GM12878 (cell line): ENCODE measurements around the gene SUSD1. TPM values are rescaled to one million over a fixed set of nuclear protein-coding genes. Genes with fewer than 3 reads are reported as not detected.

Source experiments
- ATAC-seq: fragments of 200-7000 bp; cut with Tn5 transposase; 3 replicates; pipeline ENCODE4 v1.9.1; 2020; ENCODE audit warnings: mild to moderate bottlenecking, moderate library complexity
- BruUV-seq: library from RNA; stranded (reverse); fragments of 400-500 nt; replicated peaks from 2 replicates; lab custom pipeline; 2021; lab: Mats Ljungman, UMichigan
- CTCF ChIA-PET: fragments of 300-600 bp; sonication (Branson Sonifier 250); formaldehyde crosslinking; extraction: SDS; loops from one replicate; lab custom pipeline; 2021; ENCODE audit warnings: inconsistent platforms; lab: Yijun Ruan, JAX
- POLR2A ChIA-PET: fragments of 350-600 bp; formaldehyde crosslinking; extraction: SDS; loops from one replicate; lab custom pipeline; 2021; ENCODE audit warnings: inconsistent platforms; lab: Charles Lee
- RAD21 ChIA-PET: fragments of 300-600 bp; sonication (Branson Sonifier 250); formaldehyde crosslinking; loops from one replicate; lab custom pipeline; 2023; ENCODE audit warnings: antibody characterized with exemption; ENCODE audit not compliant: unreplicated experiment; lab: Charles Lee
- SMC1A ChIA-PET: fragments of 300-600 bp; sonication (Branson Sonifier 250); formaldehyde crosslinking; loops from one replicate; lab custom pipeline; 2023; ENCODE audit not compliant: unreplicated experiment, uncharacterized antibody; lab: Charles Lee
- DNase-seq: peaks from one replicate; pipeline ENCODE4 v3.0.0-alpha.2; 2011; ENCODE audit warnings: low read depth, low spot score
- FAIRE-seq: peaks from 3 replicates; lab custom pipeline; 2011; peaks lifted over from hg19 to GRCh38; lab: Jason Lieb, UNC
- H2AFZ ChIP-seq: 2 replicates; pipeline ENCODE4 v1.6.0; 2011; ENCODE audit warnings: low read depth, low read length, control low read depth; ENCODE audit not compliant: control insufficient read depth
- H3K27ac ChIP-seq: 2 replicates; pipeline ENCODE4 v1.5.1; 2011; ENCODE audit warnings: control low read depth; ENCODE audit not compliant: control insufficient read depth, insufficient read depth
- H3K27me3 ChIP-seq, 2 experiments: replicated peaks in 1 of 2; 2 replicates each; pipeline versions ENCODE4 v1.6.0 to v1.6.1; 2011; ENCODE audit warnings: low read length in 1 of 2; ENCODE audit not compliant: control insufficient read depth in 2 of 2, insufficient read depth in 2 of 2
- H3K36me3 ChIP-seq, 2 experiments: 2 replicates each; pipeline ENCODE4 v1.5.1; 2011; ENCODE audit warnings: low read length in 1 of 2; ENCODE audit not compliant: control insufficient read depth in 2 of 2, insufficient read depth in 2 of 2
- H3K4me1 ChIP-seq: 2 replicates; pipeline ENCODE4 v1.6.1; 2011; ENCODE audit warnings: mild to moderate bottlenecking, low read length, moderate library complexity, mixed read lengths; ENCODE audit not compliant: control insufficient read depth, insufficient read depth
- H3K4me2 ChIP-seq: 2 replicates; pipeline ENCODE4 v1.6.0; 2011; ENCODE audit warnings: control low read depth; ENCODE audit not compliant: control insufficient read depth, insufficient read depth
- H3K4me3 ChIP-seq: fragments of 200-600 bp; sonication (generic); 2 replicates; pipeline ENCODE4 v1.5.1; 2016
- H3K79me2 ChIP-seq: 2 replicates; pipeline ENCODE4 v1.6.0; 2011; ENCODE audit warnings: low read length; ENCODE audit not compliant: control insufficient read depth, insufficient read depth
- H3K9ac ChIP-seq: 2 replicates; pipeline ENCODE4 v1.8.0; 2011; ENCODE audit warnings: low read length, control low read depth, mixed read lengths; ENCODE audit not compliant: control insufficient read depth, insufficient read depth
- H3K9me3 ChIP-seq: replicated peaks from 3 replicates; pipeline ENCODE4 v1.5.1; 2011; ENCODE audit warnings: mild to moderate bottlenecking, low read length; ENCODE audit not compliant: control insufficient read depth, insufficient read depth
- H4K20me1 ChIP-seq: 2 replicates; pipeline ENCODE4 v1.6.0; 2011; ENCODE audit not compliant: control insufficient read depth, insufficient read depth
- CBFB ChIP-seq: IDR thresholded peaks from 2 replicates; pipeline ENCODE4 v1.6.1; 2016; ENCODE audit warnings: antibody characterized with exemption, low read depth
- CEBPB ChIP-seq, 2 experiments: fragments of 150-350 bp in 1 of 2; IDR thresholded peaks; 2 replicates each; pipeline ENCODE4 v1.6.1; 2012 to 2014; ENCODE audit warnings: low read depth in 2 of 2, low read length in 2 of 2, borderline replicate concordance in 1 of 2, inconsistent platforms in 1 of 2
- FOXK2 ChIP-seq: fragments of 450-650 bp; IDR thresholded peaks from 2 replicates; pipeline ENCODE4 v1.6.1; 2017; ENCODE audit warnings: mild to moderate bottlenecking, moderate library complexity
- HDAC6 ChIP-seq: fragments of 200-600 bp; sonication (generic); IDR thresholded peaks from one replicate; pipeline ENCODE4 v1.8.0; 2017; ENCODE audit warnings: antibody characterized with exemption; ENCODE audit not compliant: unreplicated experiment
- KAT2A ChIP-seq: conservative IDR thresholded peaks from 2 replicates; pipeline ENCODE4 v1.6.1; 2011; ENCODE audit warnings: low read depth, low read length; ENCODE audit not compliant: control insufficient read depth
- MXI1 ChIP-seq: fragments of 150-350 bp; IDR thresholded peaks from 2 replicates; pipeline ENCODE4 v1.6.1; 2011; ENCODE audit warnings: low read depth, mild to moderate bottlenecking, inconsistent platforms, low read length, improper control_type of control experiment
- NBN ChIP-seq: fragments of 450-650 bp; IDR thresholded peaks from 2 replicates; pipeline ENCODE4 v1.6.1; 2016
- NR2C1 ChIP-seq: fragments of 450-650 bp; IDR thresholded peaks from 2 replicates; pipeline ENCODE4 v1.6.1; 2017; ENCODE audit warnings: antibody characterized with exemption, mild to moderate bottlenecking, moderate library complexity
- NR2F1 ChIP-seq: fragments of 450-650 bp; conservative IDR thresholded peaks from 2 replicates; pipeline ENCODE4 v1.6.1; 2017; ENCODE audit warnings: mild to moderate bottlenecking
- PAX8 ChIP-seq: fragments of 450-650 bp; IDR thresholded peaks from 2 replicates; pipeline ENCODE4 v1.6.1; 2017; ENCODE audit warnings: mild to moderate bottlenecking, moderate library complexity
- POLR2AphosphoS5 ChIP-seq: IDR thresholded peaks from 2 replicates; pipeline ENCODE4 v1.6.1; 2011; ENCODE audit warnings: mild to moderate bottlenecking, low read length, inconsistent platforms
- RAD51 ChIP-seq: fragments of 450-650 bp; IDR thresholded peaks from 2 replicates; pipeline ENCODE4 v1.6.1; 2016; ENCODE audit warnings: moderate library complexity, mild to moderate bottlenecking, inconsistent platforms
- RBBP5 ChIP-seq: fragments of 200-600 bp; sonication (generic); conservative IDR thresholded peaks from 2 replicates; pipeline ENCODE4 v1.6.1; 2016
- SP1 ChIP-seq: IDR thresholded peaks from one replicate; pipeline ENCODE4 v1.6.1; 2011; ENCODE audit warnings: low read depth, low read length
- YY1 ChIP-seq: IDR thresholded peaks from 2 replicates; pipeline ENCODE4 v1.6.1; 2011; ENCODE audit warnings: low read depth, mild to moderate bottlenecking, low read length
- ZBTB40 ChIP-seq: fragments of 450-650 bp; IDR thresholded peaks from 2 replicates; pipeline ENCODE4 v1.6.1; 2016; ENCODE audit warnings: mild to moderate bottlenecking, moderate library complexity, borderline replicate concordance
- WGBS: methylation state at CpG from one replicate; pipeline ENCODE4 v1.1.6; 2016; ENCODE audit warnings: low lambda C conversion rate; ENCODE audit not compliant: insufficient replicate concordance, insufficient coverage; ENCODE audit errors: missing lambda C conversion rate; 5-methylcytosine and 5-hydroxymethylcytosine counted together
- in situ Hi-C: fragments of 300-500 bp; cut with MboI; formaldehyde crosslinking; loops from 9 replicates; pipeline ENCODE4 v1.14.3; 2018; ENCODE audit warnings: mixed read lengths
- intact Hi-C: fragments of 100-400 bp; cut with micrococcal nuclease; formaldehyde crosslinking; loops from one replicate; pipeline ENCODE4 v1.14.2; 2022; ENCODE audit not compliant: unreplicated experiment
- polyA plus RNA-seq, 11 experiments: library from polyadenylated mRNA; depleted of rRNA in 4 of 11; unstranded in 6 of 11; stranded (reverse) in 5 of 11; fragments of >200 nt; fragmentation: Nextera tagmentation in 4 of 11; fragmentation: Illumina TruSeq in 1 of 11; extraction: Ambion mirVana in 4 of 11; extraction: Trizol in 1 of 11; gene quantifications; 1 replicate in 1 of 11; 2 replicates in 10 of 11; pipeline versions ENCODE4 v1.2.1 to v1.2.3, GENCODE V29; 2011 to 2016; ENCODE audit warnings: inconsistent platforms in 2 of 11, missing spikeins in 2 of 11, low read depth in 1 of 11
- total RNA-seq, 4 experiments: library from RNA; depleted of rRNA in 3 of 4; stranded (reverse); fragments of >200 nt in 3 of 4; fragmentation: Illumina TruSeq in 1 of 4; extraction: Trizol in 1 of 4; gene quantifications; 2 replicates each; pipeline versions ENCODE4 v1.2.1 to v1.2.3, GENCODE V29; 2013 to 2021
- TF ChIP-seq, protein P1 (sequence below), 3 experiments: IDR thresholded peaks in 2 of 3; conservative IDR thresholded peaks in 1 of 3; 2 replicates each; pipeline ENCODE4 v1.5.1; 2011; ENCODE audit warnings: low read depth in 3 of 3, low read length in 3 of 3, mild to moderate bottlenecking in 3 of 3, control low read depth in 2 of 3, moderate library complexity in 2 of 3, inconsistent platforms in 1 of 3, mixed read lengths in 1 of 3; ENCODE audit not compliant: control insufficient read depth in 2 of 3, insufficient read depth in 1 of 3; ENCODE audit errors: extremely low read depth in 1 of 3
- TF ChIP-seq, protein P2 (sequence below): fragments of 450-650 bp; IDR thresholded peaks from 2 replicates; pipeline ENCODE4 v1.6.1; 2017; ENCODE audit warnings: low read depth, mild to moderate bottlenecking, moderate library complexity

The SUSD1 gene
- total and polyA plus RNA-seq, 10 of the 15 experiments (the other 5 are each of a cell fraction or from before 2014, with no cell fraction given), result 6.7 to 20.8 (median 13.2) TPM

DNA sequence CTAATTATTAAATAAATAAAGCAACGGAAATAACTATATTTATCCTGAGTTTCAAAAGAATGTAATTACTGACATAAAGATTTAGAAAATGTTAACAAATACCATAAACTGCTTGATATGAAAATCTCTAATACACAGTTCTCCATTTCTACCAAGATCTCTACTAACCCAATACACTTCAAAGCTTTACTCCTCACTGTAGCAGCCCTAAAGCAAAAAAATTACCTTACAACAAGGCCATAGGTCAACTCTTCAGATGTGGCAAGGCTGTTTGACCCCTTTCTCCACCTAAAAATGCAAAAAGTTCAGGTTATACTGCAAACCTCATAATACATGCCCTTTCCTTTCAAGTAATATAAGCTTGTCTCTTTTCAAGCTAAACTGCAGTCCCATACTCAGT, 181.8 kb downstream of the SUSD1 start:
- POLR2A ChIA-PET, result interaction anchor here (0.9 to 13.2 kb wide), 16 partner anchors 9 to 82 kb away, joined by 3 to 158 read pairs (median 4); no protein-coding TSS in a partner anchor
- DNase-seq, result no peak
- Histone ChIP-seq H3K27ac (peak overlapping the region; percentile 89), H3K27me3 (no peaks in the 10 kb centered on the region), H4K20me1 (no peaks in the 10 kb centered on the region), H3K4me3 (no peak overlapping the region), H3K36me3 (no peaks in the 10 kb centered on the region), H2AFZ (peak overlapping the region; percentile 59), H3K9me3 (no peaks in the 10 kb centered on the region; the same call in 1 of the 3 replicates), H3K9ac (no peak overlapping the region; the same call in 1 of the 2 replicates), H3K4me2 (peak overlapping the region; percentile 40; the same call in 1 of the 2 replicates), H3K4me1 (peaks cover 47% of the 10 kb centered on the region), H3K79me2 (no peaks in the 10 kb centered on the region)
- SMC1A ChIA-PET, result interaction anchor here (0.7 to 14.9 kb wide), 23 partner anchors 10 to 95 kb away, joined by 3 to 313 read pairs (median 9); no protein-coding TSS in a partner anchor
- no peak for FAIRE-seq
- 19% methylated on average over 1 of the region's 1 CpG for WGBS
- intact Hi-C loops, result no loop called here
- ATAC-seq, result peak; percentile 52
- no TSS peak for BruUV-seq
- CTCF ChIA-PET, result interaction anchor here (0.9 to 4.0 kb wide), 16 partner anchors 9 to 82 kb away, joined by 3 to 20 read pairs (median 5); no protein-coding TSS in a partner anchor
- RAD21 ChIA-PET, result interaction anchor here (0.6 to 5.6 kb wide), 24 partner anchors 9 to 1800 kb away, joined by 3 to 164 read pairs (median 14); partner anchors contain the start of gene UGCG
- in situ Hi-C loops, result no loop called here
- 0 out of 2 replicates have a peak, but pooled peaks have one; percentile 17 for TF ChIP-seq ZBTB40
- TF ChIP-seq, protein P1, sequence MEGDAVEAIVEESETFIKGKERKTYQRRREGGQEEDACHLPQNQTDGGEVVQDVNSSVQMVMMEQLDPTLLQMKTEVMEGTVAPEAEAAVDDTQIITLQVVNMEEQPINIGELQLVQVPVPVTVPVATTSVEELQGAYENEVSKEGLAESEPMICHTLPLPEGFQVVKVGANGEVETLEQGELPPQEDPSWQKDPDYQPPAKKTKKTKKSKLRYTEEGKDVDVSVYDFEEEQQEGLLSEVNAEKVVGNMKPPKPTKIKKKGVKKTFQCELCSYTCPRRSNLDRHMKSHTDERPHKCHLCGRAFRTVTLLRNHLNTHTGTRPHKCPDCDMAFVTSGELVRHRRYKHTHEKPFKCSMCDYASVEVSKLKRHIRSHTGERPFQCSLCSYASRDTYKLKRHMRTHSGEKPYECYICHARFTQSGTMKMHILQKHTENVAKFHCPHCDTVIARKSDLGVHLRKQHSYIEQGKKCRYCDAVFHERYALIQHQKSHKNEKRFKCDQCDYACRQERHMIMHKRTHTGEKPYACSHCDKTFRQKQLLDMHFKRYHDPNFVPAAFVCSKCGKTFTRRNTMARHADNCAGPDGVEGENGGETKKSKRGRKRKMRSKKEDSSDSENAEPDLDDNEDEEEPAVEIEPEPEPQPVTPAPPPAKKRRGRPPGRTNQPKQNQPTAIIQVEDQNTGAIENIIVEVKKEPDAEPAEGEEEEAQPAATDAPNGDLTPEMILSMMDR (IDR thresholded peaks at IDR 0.05 in 2 of 3, conservative IDR thresholded peaks at IDR 0.05 in 1 of 3; ENCODE audit: control insufficient read depth in 2 of 3, extremely low read depth in 1 of 3, insufficient read depth in 1 of 3, low read depth in 3 of 3, low read length in 3 of 3), result no peak
- no peak for TF ChIP-seq RAD51
- no peak for TF ChIP-seq MXI1
- peak; percentile 77 for TF ChIP-seq NR2F1
- TF ChIP-seq, protein P2, sequence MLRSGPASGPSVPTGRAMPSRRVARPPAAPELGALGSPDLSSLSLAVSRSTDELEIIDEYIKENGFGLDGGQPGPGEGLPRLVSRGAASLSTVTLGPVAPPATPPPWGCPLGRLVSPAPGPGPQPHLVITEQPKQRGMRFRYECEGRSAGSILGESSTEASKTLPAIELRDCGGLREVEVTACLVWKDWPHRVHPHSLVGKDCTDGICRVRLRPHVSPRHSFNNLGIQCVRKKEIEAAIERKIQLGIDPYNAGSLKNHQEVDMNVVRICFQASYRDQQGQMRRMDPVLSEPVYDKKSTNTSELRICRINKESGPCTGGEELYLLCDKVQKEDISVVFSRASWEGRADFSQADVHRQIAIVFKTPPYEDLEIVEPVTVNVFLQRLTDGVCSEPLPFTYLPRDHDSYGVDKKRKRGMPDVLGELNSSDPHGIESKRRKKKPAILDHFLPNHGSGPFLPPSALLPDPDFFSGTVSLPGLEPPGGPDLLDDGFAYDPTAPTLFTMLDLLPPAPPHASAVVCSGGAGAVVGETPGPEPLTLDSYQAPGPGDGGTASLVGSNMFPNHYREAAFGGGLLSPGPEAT, result no peak
- no peak for TF ChIP-seq CBFB
- no peak for TF ChIP-seq KAT2A
- no peak for TF ChIP-seq SP1
- no peak for TF ChIP-seq POLR2AphosphoS5
- TF ChIP-seq RBBP5, result no peak
- TF ChIP-seq NR2C1, result 0 out of 2 replicates have a peak, but pooled peaks have one; percentile 41
- no peak for TF ChIP-seq YY1
- no peak for TF ChIP-seq CEBPB (IDR thresholded peaks at IDR 0.05; ENCODE audit: borderline replicate concordance in 1 of 2, low read depth in 2 of 2, low read length in 2 of 2)
- no peak for TF ChIP-seq HDAC6
- no peak for TF ChIP-seq FOXK2
- TF ChIP-seq PAX8, result no peak
- TF ChIP-seq NBN, result no peak
